Fibroblast of the conjunctiva (primary cell): ENCODE results near the gene RXFP2.
A peak's percentile ranks its signal among the peaks of the same experiment; 100 is the strongest.

ENCODE experiments used
- DNase-seq: peaks from one replicate; pipeline ENCODE4 v3.0.0-alpha.2; 2010; ENCODE audit warnings: low read depth

The RXFP2 gene

DNA sequence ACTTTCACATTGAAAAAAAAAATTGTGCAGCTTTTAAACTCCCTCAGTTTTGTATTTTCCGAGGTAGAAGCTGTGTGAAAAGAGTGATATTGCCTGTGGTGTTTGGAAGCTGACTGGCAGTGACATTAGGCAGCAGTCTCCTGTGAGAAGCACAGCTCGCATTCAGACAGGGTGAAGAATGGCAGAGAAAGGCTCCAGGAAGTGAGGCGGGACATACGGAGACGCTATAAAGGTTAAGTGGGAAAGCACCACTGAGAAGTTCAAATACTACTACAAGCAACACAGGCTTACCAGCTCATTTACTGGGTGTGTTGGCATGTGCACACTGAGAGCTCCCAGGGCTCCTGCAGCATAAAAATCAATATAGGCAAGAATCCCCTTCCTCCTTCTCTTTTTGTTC lies 88.4 kb downstream of the RXFP2 start:
- DNase-seq = no peak

DNA sequence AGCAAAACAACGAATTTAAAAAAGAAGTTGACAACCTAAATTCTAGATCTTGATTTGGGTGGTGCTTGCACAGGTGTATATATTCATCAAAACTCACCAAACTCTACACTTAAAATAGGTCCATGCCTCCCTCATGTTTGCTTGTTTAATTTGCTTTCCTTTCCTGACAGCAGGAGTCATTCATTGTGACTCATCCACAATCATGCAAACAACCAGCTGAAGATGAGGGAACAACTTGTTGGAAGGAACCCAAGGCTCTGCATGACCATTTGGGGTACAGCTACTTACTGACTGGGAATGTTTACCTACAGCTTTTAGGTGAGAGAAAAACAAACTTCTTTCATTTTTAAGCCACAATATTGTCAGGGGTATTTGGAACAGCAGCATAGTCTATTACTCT lies 96.6 kb downstream of the RXFP2 start:
- DNase-seq = no peak

DNA sequence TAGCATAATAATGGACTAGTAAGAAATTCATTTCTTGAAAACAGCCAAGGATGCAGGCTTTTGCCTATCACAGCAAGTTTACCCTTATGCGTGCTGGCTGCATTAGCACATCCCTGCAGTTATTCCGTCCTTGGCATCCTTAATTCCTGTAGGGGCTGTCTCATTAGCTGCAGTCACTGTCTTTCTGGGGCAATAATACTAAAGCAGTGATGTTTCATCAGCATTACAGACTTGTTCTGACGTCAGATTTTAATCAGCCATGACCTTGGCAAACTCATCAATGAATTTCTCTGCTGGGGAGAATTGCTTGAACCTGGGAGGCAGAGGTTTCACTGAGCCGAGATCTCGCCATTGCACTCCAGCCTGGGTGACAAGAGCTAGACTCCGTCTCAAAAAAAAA lies 103.7 kb downstream of the RXFP2 start:
- DNase-seq = no peak

DNA sequence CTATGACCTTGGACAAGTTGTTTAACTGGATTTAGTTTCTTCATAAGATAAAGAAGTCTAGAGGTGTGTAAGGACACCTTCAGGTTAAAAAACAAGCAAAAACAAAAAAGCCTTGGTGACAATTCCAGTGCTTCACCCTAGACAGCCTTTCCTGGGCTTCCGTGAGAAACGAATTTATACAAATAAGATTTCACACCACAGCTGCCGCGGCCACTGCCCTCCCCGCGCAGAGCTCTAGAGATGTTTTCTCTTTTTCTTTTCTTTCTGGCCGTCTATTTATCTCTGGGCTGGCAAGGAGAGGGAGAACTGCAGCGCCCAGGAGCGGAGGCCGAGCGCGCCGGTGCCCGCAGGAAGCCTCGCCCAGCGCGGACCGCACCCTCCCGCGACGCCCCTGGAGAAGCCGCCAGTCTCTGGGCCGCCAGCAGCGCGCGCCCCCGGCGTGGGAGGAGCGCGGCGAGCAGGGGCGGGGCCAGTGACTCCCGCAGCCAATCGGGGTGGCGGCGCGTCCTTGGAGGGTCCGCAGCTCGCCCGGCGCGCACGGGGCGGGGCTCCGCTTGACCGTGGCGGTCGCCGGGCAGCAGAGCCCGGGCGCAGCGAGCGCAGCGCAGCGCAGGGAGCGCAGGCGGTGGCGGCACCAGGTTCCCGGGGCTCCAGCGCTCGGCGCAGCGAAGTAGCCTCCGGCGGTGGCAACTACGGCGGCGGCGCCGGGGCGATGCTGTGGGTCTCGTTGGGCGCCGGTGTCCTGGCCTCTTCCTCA lies 107.0 kb downstream of the RXFP2 start:
- peak; percentile 47 for DNase-seq

DNA sequence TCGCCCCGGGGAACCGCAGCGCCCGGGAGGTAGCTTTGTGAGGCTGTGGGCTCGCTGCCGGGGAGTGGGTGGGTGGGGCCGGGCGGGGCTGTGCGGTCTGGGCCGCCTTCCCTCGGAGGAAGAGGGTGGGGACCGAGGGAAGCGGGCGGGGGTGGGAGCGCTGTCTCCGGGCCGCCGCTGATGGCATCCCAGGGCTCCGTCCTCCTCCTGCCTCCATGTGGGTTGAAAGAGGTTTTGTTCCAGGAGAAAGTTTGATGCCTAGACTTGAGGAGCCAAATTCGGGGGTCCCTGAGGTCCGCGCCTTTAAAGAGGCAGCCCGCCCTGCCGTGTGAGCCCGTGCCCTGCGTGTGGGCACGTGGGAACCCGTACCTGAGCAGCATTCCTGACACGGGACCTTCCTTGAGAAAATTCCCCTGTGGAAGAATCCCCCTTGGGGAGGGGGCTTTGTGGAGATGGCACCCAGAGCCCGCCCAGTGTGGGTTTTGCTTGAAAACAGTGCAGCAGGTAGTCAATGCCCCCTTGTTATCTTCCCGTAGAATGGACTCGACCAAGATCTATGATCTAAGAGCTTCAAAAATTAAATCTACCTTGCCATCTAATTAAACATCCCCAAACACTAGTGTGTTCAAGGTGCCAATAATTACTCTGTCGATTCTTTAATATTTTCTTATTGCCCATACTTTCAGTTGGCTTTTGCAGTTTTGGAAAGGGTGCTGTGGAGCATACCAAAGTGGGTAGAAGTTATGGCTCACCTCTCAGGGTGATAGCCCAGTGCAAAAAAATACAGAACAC lies 107.8 kb downstream of the RXFP2 start:
- DNase-seq = no peak

DNA sequence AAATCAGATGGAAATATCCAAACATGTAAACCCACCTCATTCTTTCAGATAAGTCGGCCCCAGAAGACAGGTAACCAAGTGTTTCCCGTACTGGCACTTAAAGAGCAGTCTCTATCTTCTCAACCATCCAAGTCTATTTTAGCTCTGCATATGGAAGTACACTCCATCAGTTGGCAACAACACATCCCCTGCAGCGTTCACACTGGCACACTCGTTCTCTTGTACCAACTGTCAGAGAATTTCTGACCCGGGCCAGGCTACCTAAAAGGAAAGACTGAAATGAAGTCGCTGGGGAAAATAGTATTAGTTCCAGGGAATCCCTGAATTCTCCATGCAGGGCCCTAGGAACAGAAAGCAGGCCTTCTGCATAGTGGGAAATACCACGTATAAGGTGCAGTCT lies 109.3 kb downstream of the RXFP2 start:
- no peak for DNase-seq

DNA sequence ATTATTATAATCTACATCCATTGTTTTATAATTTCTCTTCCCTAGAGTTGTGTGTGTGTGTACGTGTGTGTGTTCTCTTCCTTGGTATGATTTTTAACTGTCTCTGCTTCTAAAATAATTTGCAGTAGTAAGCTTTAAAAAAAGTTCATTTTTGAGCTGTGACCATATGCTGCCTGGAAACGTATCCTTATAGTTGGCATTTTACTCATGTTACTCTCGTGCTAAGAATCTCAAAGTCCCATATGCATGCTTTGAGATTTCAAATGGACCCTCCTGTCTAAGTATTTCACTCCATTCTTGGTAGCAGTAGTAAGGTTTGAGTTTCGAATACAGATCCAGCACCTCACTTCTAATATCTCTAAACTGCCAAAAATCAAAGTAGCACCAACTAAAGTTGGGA lies 109.9 kb downstream of the RXFP2 start:
- no peak for DNase-seq

DNA sequence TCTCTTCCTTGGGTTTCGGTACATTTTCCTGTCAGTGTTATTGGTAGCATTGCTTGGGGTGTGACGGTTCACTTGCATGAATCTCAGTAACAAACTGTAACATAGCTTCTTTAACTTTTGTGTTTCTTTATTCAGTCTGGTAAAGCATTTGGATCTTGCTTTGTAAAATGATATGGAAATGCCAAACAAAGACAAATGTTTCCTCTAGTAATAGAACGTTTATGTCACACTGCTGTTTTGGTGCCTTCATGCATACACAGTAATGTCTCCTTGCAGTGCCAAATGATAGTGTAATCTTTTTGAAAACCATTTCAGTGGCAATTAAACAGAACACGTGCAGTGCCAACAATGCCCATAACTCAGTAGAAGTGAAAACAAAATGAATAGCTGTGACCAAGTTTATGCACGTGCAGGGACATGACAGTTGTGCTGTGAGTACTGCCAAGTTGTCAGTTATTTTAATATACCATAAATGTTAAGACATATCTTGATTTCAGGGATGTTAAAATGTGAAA lies 110.8 kb downstream of the RXFP2 start:
- DNase-seq = no peak

DNA sequence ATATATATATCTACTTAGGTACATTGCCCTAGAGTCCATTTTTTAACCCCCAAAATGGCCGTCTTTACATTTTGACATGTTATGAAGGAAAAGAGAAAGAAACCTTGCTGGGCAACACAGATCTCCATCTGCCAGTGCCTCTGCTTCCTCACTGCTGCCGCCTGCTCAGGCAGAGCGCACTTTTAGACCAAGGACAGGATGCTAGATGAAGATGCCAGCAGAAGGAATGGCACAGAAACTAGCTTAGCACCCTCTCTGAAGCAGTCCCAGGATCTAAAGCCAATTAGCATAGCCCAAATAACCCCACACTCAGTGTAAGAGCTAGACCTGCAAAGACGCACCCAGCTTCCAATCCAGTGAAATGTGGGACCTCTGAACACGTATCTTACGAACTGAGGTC lies 111.9 kb downstream of the RXFP2 start:
- DNase-seq = no peak
